Stimulated activated CD4-positive, alpha-beta T cell treated with anti-CD3 and anti-CD28 coated beads, TNF-alpha, amount 100 ng/mL, for 24 hours (primary cell): ENCODE data around the gene SNX3.
"Not testable (repeated sequence)": the region's sequence is repeated elsewhere in the genome, so short reads cannot be mapped to it uniquely, and the experiment has no call there.

Experiments used
- DNase-seq, 3 experiments: peaks; one replicate each; pipeline ENCODE4 v3.0.0-alpha.2; 2020; ENCODE audit warnings: low read depth in 3 of 3

Gene SNX3

DNA sequence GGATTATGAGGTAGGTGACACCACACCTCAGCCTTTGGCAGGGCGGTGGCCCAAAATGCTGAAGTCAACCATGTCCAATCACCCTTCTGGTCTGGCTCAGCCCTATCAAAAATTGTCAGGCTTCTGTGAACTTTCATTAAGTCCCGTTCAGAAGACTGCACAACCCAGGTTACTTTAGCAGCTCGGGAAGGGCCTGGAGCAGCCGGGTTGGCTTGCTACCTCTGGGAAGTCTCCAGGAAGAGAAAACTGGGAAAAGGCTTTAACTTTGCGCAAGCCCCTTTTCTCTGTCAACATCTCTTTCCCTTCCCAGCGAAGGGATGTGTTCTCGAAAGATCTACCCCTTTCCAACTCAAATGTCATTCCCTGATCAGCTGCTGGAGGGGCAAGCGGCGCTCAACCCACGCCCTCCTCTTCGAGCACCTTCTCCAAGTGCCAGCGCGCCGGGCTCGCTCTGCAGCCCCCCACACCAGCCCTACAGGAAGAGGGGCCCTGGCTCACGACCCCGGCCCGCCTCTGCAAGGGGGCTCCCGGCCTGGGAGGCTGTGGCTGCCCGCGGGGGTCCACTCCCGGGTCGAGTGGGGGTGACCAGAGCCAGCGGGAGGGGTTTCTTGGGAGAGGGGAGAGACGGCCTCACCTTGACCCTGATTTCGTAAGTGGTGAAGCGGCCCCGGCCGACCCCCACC, 573 bp downstream of the SNX3 start:
- DNase-seq, result peak in 1 of 3 experiments; percentile 20

GRCh38 chr6:108254433-108255410, 6.1 kb downstream of the SNX3 start:
- DNase-seq, result no peak

DNA sequence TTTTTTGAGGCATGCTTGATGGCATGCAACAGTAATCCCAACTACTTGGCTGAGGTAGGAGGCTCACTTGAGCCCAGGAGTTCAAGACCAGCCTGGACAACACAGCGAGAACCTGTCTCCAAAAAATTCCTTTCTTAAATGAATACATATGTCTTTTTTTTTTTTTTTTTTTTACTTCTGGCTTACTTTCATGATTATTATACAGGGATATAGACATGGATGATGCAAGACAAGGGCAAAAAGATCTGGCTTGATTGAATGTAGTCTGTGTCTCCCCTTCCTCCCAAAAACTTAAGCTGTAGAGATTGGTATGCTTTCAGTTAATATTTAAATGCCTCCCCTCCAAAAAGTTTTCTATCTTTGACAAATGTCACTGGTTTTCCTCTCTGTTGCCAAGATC, 7.6 kb downstream of the SNX3 start:
- no peak for DNase-seq

DNA sequence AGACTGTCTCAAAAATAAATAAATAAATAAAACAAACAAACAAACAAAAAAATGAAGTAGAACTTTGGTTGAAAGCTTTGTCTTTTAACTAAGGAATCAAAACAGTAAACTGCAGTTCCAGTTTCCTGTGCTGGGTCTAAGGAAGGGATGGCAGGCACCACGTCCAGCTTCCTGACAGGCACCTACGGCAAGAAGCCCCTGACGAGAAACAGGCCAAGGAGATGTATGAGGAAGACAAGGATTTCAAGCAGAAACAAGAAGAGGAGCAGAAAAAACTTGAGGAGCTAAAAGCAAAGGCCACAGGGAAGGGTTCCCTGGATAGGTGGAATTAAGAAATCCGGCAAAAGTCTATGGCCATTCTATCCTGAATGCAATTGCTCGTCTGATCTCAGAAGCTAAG, 8.8 kb downstream of the SNX3 start:
- no peak for DNase-seq

DNA sequence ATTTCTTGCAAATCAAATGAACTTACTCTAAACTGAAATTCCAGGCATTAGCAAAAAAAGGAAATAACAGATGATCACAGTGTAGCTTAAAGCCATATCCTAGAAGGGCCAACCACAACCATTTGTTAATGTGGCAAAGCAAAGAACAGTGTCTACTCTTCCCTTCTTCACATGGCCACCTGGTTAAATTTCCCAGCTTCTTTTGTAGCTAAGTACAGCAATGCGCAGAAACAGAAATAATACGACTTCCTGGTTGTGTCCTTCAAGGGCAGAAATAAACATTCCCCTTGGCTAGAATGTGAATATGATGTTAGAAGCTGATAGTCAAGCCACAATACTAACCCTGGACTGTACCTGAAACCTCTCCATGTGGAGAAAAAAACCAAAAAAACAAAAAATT, 9.6 kb downstream of the SNX3 start:
- no peak for DNase-seq

GRCh38 chr6:108250240-108250866, 10.5 kb downstream of the SNX3 start:
- DNase-seq, result no peak

GRCh38 chr6:108247965-108248536, 12.8 kb downstream of the SNX3 start:
- no peak for DNase-seq

GRCh38 chr6:108245095-108245494, 15.7 kb downstream of the SNX3 start:
- DNase-seq, result not testable (repeated sequence)

- no peak for DNase-seq
These were observed 17.0 kb downstream of the SNX3 start for GRCh38 chr6:108243836-108244235.

- no peak for DNase-seq
These were observed 18.1 kb downstream of the SNX3 start for GRCh38 chr6:108242721-108243120.

- no peak for DNase-seq
These were observed 18.6 kb downstream of the SNX3 start for GRCh38 chr6:108242259-108242658.

GRCh38 chr6:108238322-108238721, 22.5 kb downstream of the SNX3 start:
- no peak for DNase-seq

GRCh38 chr6:108236791-108237190, 24.0 kb downstream of the SNX3 start:
- no peak for DNase-seq

GRCh38 chr6:108235127-108235526, 25.7 kb downstream of the SNX3 start:
- no peak for DNase-seq

- no peak for DNase-seq
These were observed 32.4 kb downstream of the SNX3 start for GRCh38 chr6:108228416-108228815.

GRCh38 chr6:108227290-108227689, 33.5 kb downstream of the SNX3 start:
- DNase-seq, result no peak

- DNase-seq, result no peak
These were observed 38.3 kb downstream of the SNX3 start for GRCh38 chr6:108222504-108222903.

DNA sequence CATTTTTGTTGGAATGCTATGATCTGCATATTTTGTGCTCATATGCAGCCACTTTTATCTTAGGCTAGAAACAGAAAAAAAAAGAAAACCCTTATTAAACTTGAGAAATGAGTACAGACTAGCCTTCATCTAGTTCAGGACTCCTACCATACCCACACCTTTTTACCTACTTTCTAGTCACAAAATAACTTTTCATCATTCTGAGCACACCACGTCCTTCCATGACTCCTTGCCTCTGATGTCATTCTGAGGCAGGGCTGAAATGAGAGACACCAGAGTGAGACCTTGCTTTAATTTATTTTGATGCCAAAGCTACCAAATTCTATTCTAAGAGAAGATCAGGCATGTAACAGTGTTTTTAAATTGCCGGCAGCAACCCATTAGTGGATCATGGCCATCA, 38.8 kb downstream of the SNX3 start:
- DNase-seq, result no peak

- no peak for DNase-seq
These were observed 49.2 kb downstream of the SNX3 start for GRCh38 chr6:108211671-108212070.

DNA sequence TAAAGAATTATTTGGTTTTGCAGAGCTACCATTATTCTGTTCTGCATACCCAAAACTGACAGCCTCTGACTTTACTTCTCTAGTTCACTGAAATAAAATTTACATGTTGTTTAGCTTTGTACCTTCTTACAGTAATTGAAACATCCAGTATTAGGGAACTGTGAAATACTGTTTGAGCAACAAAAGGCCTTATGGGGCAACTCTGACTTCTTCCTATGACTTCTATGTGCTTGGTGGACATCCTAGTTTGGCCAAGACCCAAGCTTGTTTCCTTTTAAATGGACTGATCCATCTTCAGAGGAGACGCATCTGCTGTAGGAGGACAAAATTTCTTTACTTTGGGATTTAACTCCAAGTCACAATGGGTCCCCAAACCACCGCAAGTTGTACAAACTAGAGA, 50.3 kb downstream of the SNX3 start:
- no peak for DNase-seq

DNA sequence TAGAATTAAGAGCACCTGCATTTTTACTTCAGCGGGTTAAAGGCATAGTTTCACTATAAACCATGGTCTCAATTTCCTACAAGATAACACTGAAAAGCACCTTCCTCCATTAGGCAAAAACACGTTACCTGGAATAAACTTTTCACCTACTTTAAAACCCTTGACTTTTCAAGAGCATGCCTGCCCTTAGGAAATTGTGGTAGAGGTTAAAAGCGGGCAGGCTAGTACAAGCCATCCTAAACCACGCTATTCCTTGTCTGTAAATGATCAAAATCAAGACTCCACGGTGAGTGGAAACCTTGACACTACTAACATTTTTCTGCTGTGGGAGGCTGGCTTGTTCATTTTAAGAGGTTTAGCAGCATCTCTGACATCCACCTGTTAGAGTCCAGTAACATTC, 51.1 kb downstream of the SNX3 start:
- no peak for DNase-seq

GRCh38 chr6:108207013-108207412, 53.8 kb downstream of the SNX3 start:
- DNase-seq, result no peak
